ENCODE results near the gene ABCA8. TPM values are rescaled to one million over a fixed set of nuclear protein-coding genes. Genes with fewer than 3 reads are reported as not detected.

ABCA8 gene
- polyA plus RNA-seq, 3 donors = not detected

DNA sequence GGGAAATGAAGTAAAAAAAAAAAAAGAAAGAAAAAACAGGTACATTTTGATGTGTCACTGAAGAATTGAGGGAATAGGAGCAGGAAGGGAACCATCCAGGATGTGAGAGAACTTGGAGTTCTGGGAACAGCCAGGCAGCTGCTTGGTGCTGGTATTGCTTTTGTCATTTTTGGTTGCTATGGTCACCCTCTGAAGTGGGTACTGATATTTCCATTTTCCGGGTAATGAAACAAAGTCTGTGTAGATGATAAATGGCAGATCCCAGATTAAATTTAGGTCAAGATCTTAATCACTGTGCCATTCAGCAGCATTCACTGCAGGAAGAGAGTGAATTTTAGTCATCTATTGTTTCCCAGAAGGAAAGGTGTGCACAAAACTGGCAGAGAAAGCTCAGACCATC, 93.6 kb downstream of the ABCA8 start:
- no peaks in the 10 kb centered on the region for H3K4me1 ChIP-seq (ENCODE audit: control insufficient read depth in 1 of 2, insufficient read depth in 2 of 2, low read length in 2 of 2)
- H3K79me2 ChIP-seq (ENCODE audit: insufficient read depth, low read length) = no peaks in the 10 kb centered on the region
- WGBS (ENCODE audit: insufficient coverage) = no CpG with 5 or more reads among the region's 1 CpG
- H3K9me3 ChIP-seq (replicated peaks in 1 of 2; ENCODE audit: control insufficient read depth in 1 of 2, insufficient read depth in 1 of 2, low read length in 2 of 2) = peaks cover 0 to 3% of the 10 kb centered on the region in 2 donors
- Mint-ChIP-seq H3K27me3 (ENCODE audit: low read depth in 3 of 3) (no peaks in the 10 kb centered on the region), H3K27ac (no peak overlapping the region), H3K4me1 (peaks cover 2% of the 10 kb centered on the region), H3K4me3 (no peak overlapping the region), H3K36me3 (no peaks in the 10 kb centered on the region), H3K9me3 (peaks cover 5 to 13% (median 8%) of the 10 kb centered on the region in 7 donors)
- H3K4me3 ChIP-seq (replicated peaks in 1 of 3; ENCODE audit: low read depth in 2 of 3, low read length in 3 of 3) = no peak overlapping the region
- no peak overlapping the region for H2AFZ ChIP-seq (ENCODE audit: insufficient read depth, low read depth, low read length, poor library complexity, severe bottlenecking)
- no peaks in the 10 kb centered on the region for H4K20me1 ChIP-seq (ENCODE audit: insufficient read depth, low read length)
- H3K36me3 ChIP-seq (replicated peaks in 1 of 2; ENCODE audit: control insufficient read depth in 1 of 2, insufficient read depth in 2 of 2, low read length in 2 of 2) = no peaks in the 10 kb centered on the region
- intact Hi-C loops (cut with micrococcal nuclease) = no loop called here
- TF ChIP-seq, protein P1, sequence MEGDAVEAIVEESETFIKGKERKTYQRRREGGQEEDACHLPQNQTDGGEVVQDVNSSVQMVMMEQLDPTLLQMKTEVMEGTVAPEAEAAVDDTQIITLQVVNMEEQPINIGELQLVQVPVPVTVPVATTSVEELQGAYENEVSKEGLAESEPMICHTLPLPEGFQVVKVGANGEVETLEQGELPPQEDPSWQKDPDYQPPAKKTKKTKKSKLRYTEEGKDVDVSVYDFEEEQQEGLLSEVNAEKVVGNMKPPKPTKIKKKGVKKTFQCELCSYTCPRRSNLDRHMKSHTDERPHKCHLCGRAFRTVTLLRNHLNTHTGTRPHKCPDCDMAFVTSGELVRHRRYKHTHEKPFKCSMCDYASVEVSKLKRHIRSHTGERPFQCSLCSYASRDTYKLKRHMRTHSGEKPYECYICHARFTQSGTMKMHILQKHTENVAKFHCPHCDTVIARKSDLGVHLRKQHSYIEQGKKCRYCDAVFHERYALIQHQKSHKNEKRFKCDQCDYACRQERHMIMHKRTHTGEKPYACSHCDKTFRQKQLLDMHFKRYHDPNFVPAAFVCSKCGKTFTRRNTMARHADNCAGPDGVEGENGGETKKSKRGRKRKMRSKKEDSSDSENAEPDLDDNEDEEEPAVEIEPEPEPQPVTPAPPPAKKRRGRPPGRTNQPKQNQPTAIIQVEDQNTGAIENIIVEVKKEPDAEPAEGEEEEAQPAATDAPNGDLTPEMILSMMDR (IDR thresholded peaks at IDR 0.05) = no peak
- no peaks in the 10 kb centered on the region for H3K27me3 ChIP-seq (ENCODE audit: control insufficient read depth in 2 of 2, insufficient read depth in 2 of 2, low read length in 2 of 2)
- no peak overlapping the region for H3K4me2 ChIP-seq (replicated peaks; ENCODE audit: extremely low read depth, low read length, poor library complexity, severe bottlenecking)
- H3K9ac ChIP-seq (ENCODE audit: insufficient read depth, low read length, poor library complexity, severe bottlenecking) = no peak overlapping the region
- H3K27ac ChIP-seq (ENCODE audit: low read depth in 1 of 2, low read length in 2 of 2) = no peak overlapping the region
- no peak for DNase-seq

DNA sequence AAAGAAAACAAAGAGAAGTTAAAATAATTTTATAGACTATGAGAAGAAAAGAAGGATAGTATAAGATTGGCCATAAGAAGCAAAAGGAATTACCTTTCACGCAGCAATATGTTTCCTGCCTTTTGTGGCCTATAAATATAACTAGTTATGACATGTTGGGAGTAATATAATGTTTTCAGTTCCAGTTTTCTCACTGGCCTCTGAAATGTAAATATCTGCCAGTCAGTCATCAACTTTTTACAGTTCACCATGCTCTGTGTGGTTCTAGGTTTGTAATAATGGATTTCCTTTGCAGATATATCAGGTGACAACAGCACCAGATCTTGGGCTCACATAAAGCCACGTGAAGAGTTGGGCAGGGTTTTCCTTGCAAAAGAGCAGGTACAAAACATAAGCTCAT, 94.3 kb downstream of the ABCA8 start:
- Histone ChIP-seq H3K4me3 (replicated peaks in 1 of 3; ENCODE audit: low read depth in 2 of 3, low read length in 3 of 3) (no peak overlapping the region), H3K4me2 (replicated peaks; ENCODE audit: extremely low read depth, low read length, poor library complexity, severe bottlenecking) (no peak overlapping the region), H3K9me3 (replicated peaks in 1 of 2; ENCODE audit: control insufficient read depth in 1 of 2, insufficient read depth in 1 of 2, low read length in 2 of 2) (peaks cover 0 to 3% of the 10 kb centered on the region in 2 donors), H3K9ac (ENCODE audit: insufficient read depth, low read length, poor library complexity, severe bottlenecking) (no peak overlapping the region), H3K27ac (ENCODE audit: low read depth in 1 of 2, low read length in 2 of 2) (no peak overlapping the region), H2AFZ (ENCODE audit: insufficient read depth, low read depth, low read length, poor library complexity, severe bottlenecking) (no peak overlapping the region), H4K20me1 (ENCODE audit: insufficient read depth, low read length) (no peaks in the 10 kb centered on the region), H3K79me2 (ENCODE audit: insufficient read depth, low read length) (no peaks in the 10 kb centered on the region), H3K36me3 (replicated peaks in 1 of 2; ENCODE audit: control insufficient read depth in 1 of 2, insufficient read depth in 2 of 2, low read length in 2 of 2) (no peaks in the 10 kb centered on the region), H3K4me1 (ENCODE audit: control insufficient read depth in 1 of 2, insufficient read depth in 2 of 2, low read length in 2 of 2) (no peaks in the 10 kb centered on the region), H3K27me3 (ENCODE audit: control insufficient read depth in 2 of 2, insufficient read depth in 2 of 2, low read length in 2 of 2) (no peaks in the 10 kb centered on the region)
- Mint-ChIP-seq H3K27me3 (ENCODE audit: low read depth in 3 of 3) (no peaks in the 10 kb centered on the region), H3K27ac (no peak overlapping the region), H3K4me3 (no peak overlapping the region), H3K9me3 (peaks cover 6 to 16% (median 11%) of the 10 kb centered on the region in 7 donors), H3K36me3 (no peaks in the 10 kb centered on the region), H3K4me1 (peaks cover 2% of the 10 kb centered on the region)
- no peak for DNase-seq
- intact Hi-C loops (cut with micrococcal nuclease) = no loop called here
- no CpG with 5 or more reads among the region's 2 CpGs for WGBS (ENCODE audit: insufficient coverage)
- TF ChIP-seq, protein P1 (IDR thresholded peaks at IDR 0.05) = no peak
